HEK293T (cell line): ENCODE measurements around the gene HIPK1.

Experiments
- ELF4 ChIP-seq: fragments of 450-650 bp; IDR thresholded peaks from 2 replicates; pipeline ENCODE4 v1.6.1; 2017; ENCODE audit warnings: antibody characterized with exemption
- NFRKB ChIP-seq: fragments of 450-650 bp; IDR thresholded peaks from 2 replicates; pipeline ENCODE4 v1.6.1; 2016; ENCODE audit warnings: mild to moderate bottlenecking, moderate library complexity
- SUZ12 ChIP-seq: fragments of 450-650 bp; IDR thresholded peaks from 2 replicates; pipeline ENCODE4 v1.6.1; 2016; ENCODE audit warnings: mild to moderate bottlenecking
- ZNF384 ChIP-seq: fragments of 450-650 bp; IDR thresholded peaks from 2 replicates; pipeline ENCODE4 v1.6.1; 2016

DNA sequence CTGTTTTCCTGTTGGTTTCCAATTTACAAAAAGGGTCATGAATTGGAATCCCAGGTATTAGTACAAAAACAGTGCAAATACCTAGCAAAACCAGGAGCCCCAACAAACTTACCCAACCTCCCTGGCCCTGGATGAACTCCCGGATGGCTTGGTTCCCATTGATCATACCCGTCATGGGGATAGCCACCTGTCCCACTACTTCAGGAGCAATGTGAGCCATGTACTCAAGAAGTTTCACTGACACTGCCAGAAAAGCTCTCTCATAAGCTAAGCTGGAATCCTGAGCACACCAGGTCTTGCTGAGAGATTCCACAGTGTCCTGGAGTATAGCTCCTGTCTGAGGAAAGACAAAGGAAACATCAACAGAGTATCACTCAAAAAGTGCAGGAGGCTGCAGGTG is 47.5 kb upstream of the HIPK1 start:
- TF ChIP-seq ELF4, result no peak
- no peak for TF ChIP-seq ZNF384
- TF ChIP-seq NFRKB, result no peak
- TF ChIP-seq SUZ12, result no peak
